Retinal pigment epithelial cell (primary cell): Measurements from ENCODE around the gene MIER2.
"Not testable (repeated sequence)": the region's sequence is repeated elsewhere in the genome, so short reads cannot be mapped to it uniquely, and the experiment has no call there.

Experiments used
- DNase-seq: peaks from one replicate; pipeline ENCODE4 v3.0.0-alpha.2; 2010; ENCODE audit warnings: low read depth
- H3K4me3 ChIP-seq: 2 replicates; pipeline ENCODE4 v1.5.1; 2011; ENCODE audit warnings: mild to moderate bottlenecking, low read length, control low read depth, moderate library complexity
- TF ChIP-seq, protein P1 (sequence below): conservative IDR thresholded peaks from 2 replicates; pipeline ENCODE4 v1.5.1; 2011; ENCODE audit warnings: low read depth, low read length, control low read depth, inconsistent platforms

MIER2 gene

GRCh38 chr19:364496-365287, 20.1 kb upstream of the MIER2 start:
- no peak for DNase-seq
- TF ChIP-seq, protein P1, sequence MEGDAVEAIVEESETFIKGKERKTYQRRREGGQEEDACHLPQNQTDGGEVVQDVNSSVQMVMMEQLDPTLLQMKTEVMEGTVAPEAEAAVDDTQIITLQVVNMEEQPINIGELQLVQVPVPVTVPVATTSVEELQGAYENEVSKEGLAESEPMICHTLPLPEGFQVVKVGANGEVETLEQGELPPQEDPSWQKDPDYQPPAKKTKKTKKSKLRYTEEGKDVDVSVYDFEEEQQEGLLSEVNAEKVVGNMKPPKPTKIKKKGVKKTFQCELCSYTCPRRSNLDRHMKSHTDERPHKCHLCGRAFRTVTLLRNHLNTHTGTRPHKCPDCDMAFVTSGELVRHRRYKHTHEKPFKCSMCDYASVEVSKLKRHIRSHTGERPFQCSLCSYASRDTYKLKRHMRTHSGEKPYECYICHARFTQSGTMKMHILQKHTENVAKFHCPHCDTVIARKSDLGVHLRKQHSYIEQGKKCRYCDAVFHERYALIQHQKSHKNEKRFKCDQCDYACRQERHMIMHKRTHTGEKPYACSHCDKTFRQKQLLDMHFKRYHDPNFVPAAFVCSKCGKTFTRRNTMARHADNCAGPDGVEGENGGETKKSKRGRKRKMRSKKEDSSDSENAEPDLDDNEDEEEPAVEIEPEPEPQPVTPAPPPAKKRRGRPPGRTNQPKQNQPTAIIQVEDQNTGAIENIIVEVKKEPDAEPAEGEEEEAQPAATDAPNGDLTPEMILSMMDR, result no peak
- H3K4me3 ChIP-seq, result no peak overlapping the region

- TF ChIP-seq, protein P1, result no peak
- H3K4me3 ChIP-seq, result no peak overlapping the region
- no peak for DNase-seq
Observed at GRCh38 chr19:362683-363082, 18.1 kb upstream of the MIER2 start.

DNA sequence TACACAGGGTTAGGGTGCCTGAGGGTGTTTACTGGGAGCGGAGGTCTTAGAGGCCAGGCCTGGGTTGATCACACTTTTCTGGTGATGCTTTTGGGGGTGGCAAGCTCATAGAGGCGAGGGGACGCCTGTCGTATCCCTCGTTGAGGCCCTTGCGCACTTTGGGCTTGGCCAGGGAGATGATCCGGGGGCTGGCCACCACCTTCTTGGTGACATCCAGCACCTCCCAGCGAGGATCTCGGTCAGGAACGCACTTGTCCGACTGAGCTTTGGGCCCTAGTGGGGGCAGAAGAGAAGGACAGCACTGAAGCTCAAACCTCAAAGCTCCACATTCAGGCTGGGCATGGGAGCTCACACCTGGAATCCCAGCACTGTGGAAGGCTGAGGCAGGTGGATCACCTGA, 17.6 kb upstream of the MIER2 start:
- TF ChIP-seq, protein P1, result no peak
- H3K4me3 ChIP-seq, result no peak overlapping the region
- DNase-seq, result no peak

- TF ChIP-seq, protein P1, result no peak
- DNase-seq, result no peak
- no peak overlapping the region for H3K4me3 ChIP-seq
Observed at GRCh38 chr19:359653-359925, 15.0 kb upstream of the MIER2 start.

- H3K4me3 ChIP-seq, DNase-seq: not testable (repeated sequence)
Observed at GRCh38 chr19:355536-355935, 10.9 kb upstream of the MIER2 start.

GRCh38 chr19:355134-355533, 10.5 kb upstream of the MIER2 start:
- TF ChIP-seq, protein P1, result no peak
- no peak overlapping the region for H3K4me3 ChIP-seq
- DNase-seq, result no peak

DNA sequence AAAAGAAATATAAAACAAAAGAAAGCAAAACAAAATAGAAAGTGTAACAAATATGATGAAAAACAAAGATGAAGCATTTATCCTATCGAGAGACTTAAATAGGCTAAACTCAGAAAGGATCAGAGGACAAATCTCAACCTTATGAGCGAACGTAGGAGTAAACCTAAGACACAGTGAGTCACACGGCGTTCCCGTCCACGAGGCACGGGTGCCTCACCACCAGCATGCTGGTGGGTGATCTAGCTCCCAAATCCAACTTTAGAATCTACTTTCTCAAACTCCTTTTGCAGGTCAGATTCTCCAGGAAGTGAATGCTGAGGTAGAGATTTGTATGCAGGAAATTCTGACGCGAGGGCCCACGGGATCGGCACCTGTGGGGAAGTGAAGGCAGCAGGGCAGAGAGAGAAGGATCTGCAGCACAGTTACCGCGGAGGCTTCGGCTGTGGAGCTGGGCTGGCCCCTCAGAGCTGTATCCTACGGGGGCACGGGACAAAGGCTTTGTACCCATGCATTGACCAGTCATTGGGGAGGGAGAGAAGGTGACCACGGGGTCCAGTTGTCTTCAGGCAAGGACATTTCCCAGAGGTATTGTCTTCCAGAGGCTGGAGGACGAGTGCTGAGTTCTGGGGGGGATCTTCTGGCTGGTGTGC, 7.5 kb upstream of the MIER2 start:
- DNase-seq, result no peak

More for the DNA sequence above, 7.5 kb upstream of the MIER2 start:
- H3K4me3 ChIP-seq, result no peak overlapping the region
- TF ChIP-seq, protein P1, result no peak
